GM19025 (cell line): ENCODE results near the gene DOCK4.
A peak's percentile ranks its signal among the peaks of the same experiment; 100 is the strongest.

Source experiments
- ATAC-seq: cut with Tn5 transposase; IDR thresholded peaks from one replicate; pipeline ENCODE4 v1.9.1; 2021; ENCODE audit warnings: mild to moderate bottlenecking, low read depth, moderate library complexity; ENCODE audit not compliant: unreplicated experiment

The DOCK4 gene

DNA sequence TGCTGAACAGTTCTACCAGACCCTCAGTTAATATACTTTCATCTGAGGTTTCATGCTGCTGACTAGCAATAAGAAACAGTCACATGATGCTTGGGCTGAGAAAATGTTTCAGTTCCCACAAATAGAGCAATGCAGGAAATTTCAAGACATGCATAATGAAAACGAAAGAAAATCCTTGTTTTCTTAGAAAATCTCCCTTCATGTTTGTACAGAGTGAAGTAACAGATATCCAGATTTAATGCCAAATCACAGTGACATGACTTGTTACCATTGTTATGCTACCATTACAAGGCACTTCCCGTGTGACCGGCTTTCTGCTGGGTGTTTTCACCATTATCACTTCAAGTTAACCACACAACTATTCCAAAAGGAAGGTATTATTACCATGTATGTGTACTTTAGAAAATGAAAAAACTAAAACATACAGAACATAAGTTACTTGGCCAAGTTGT lies 121.7 kb downstream of the DOCK4 start:
- ATAC-seq = peak; percentile 63

GRCh38 chr7:112083776-112084355 lies 122.3 kb downstream of the DOCK4 start:
- no peak for ATAC-seq

GRCh38 chr7:112082306-112082705 lies 123.9 kb downstream of the DOCK4 start:
- no peak for ATAC-seq

- ATAC-seq = no peak
These were observed 124.4 kb downstream of the DOCK4 start for GRCh38 chr7:112081778-112082177.

- no peak for ATAC-seq
These were observed 125.2 kb downstream of the DOCK4 start for GRCh38 chr7:112080978-112081377.

- peak; percentile 73 for ATAC-seq
These were observed 125.8 kb downstream of the DOCK4 start for GRCh38 chr7:112080441-112080840.

DNA sequence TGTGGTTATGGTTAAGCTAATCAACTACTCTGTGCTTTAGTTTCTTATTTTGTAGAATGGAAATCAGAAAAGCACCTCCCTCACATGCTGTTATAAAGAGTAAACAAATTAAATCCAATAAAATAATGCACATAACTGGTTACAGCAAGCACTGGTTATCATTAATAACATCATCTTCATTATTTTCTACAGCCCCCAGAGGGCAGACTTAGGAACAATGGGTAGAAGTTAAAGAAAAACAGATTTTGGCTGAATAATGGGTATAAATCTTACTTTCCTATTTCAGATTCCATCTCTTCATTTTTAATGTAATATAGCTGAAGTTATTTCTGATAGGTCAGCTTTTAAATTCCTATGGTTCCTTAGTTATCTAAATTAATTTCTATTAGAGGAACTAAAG lies 126.5 kb downstream of the DOCK4 start:
- no peak for ATAC-seq

- no peak for ATAC-seq
These were observed 127.1 kb downstream of the DOCK4 start for GRCh38 chr7:112079122-112079521.

- no peak for ATAC-seq
These were observed 129.9 kb downstream of the DOCK4 start for GRCh38 chr7:112076324-112076723.

DNA sequence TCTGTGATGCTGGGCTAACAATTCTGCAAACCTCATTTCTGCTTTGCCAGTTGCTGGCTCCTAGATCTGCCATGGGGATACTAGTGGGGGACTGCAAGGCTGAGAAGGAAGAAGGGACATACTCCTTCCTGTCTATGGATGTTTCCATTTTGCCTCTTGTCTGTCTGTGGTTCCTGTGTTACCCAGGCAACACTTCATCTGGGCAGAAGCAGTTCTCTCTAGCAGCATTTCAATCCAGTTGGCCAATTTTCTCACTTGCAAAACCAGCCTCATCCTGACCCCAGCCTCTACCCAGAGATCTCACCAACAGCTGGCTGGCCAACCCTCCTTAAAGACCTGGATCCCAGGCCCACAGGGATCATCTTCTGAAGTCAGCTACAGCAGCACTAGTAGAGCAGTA lies 131.7 kb downstream of the DOCK4 start:
- no peak for ATAC-seq

DNA sequence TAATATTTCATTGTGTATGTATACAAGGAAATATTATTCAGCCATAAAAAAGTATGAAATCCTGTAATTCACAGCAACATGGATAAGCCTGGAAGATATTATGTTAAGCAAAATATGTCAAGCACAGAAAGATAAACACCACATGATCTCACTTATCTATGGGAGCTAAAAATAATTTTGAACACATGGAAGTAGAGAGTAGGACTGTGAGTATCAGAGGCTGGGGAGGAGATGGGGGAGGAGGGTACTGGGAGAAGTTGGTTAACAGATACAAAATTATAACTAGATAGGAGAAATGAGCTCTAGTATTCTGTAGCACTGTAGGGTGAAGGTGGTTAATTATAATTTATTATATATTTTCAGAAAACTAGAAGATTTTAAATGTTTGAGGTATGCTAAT lies 132.7 kb downstream of the DOCK4 start:
- ATAC-seq = no peak

- no peak for ATAC-seq
These were observed 133.5 kb downstream of the DOCK4 start for GRCh38 chr7:112072541-112073245.

GRCh38 chr7:112071856-112072255 lies 134.3 kb downstream of the DOCK4 start:
- ATAC-seq = no peak

GRCh38 chr7:112070674-112071256 lies 135.4 kb downstream of the DOCK4 start:
- ATAC-seq = no peak

DNA sequence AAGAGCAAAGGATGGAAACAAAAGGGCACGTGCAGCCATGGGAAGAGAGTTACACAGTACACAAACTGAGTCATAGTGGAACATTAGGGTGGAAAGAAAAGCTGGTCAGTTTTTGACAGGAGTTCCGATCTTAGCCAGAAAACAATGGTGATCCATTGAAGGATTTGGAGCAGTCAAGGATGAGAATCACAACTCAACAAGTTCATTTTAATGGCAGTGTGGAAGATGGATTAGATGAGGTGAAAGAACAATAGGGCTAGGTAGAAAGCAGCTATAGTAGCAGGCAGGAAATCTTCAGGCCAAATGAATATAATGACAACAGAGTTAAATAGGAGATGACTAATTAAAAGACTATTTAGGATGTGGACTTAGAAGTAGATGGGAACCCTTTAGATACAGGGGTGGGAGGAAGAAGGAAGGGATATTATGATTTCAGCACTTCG lies 136.3 kb downstream of the DOCK4 start:
- ATAC-seq = no peak

DNA sequence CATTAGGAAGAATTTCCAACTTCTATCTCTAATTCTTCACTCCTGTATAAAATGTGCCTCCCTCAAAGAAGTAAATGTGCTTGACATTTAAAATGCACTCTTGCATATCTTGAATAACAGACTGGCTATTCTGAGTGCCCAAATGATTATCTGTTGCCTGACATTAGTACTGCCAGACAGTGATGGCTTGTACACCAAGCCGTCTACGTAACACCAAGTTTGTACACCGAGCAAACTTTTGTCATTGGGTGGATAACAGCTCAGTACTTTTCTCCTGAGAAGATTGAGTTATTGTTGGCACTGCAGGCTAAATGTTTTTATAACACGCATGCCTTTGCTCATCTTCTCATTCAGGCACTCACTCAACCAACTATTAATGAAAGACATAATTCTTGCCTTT lies 137.2 kb downstream of the DOCK4 start:
- no peak for ATAC-seq

GRCh38 chr7:112067632-112068540 lies 138.3 kb downstream of the DOCK4 start:
- ATAC-seq = no peak

GRCh38 chr7:112067200-112067599 lies 139.0 kb downstream of the DOCK4 start:
- no peak for ATAC-seq

DNA sequence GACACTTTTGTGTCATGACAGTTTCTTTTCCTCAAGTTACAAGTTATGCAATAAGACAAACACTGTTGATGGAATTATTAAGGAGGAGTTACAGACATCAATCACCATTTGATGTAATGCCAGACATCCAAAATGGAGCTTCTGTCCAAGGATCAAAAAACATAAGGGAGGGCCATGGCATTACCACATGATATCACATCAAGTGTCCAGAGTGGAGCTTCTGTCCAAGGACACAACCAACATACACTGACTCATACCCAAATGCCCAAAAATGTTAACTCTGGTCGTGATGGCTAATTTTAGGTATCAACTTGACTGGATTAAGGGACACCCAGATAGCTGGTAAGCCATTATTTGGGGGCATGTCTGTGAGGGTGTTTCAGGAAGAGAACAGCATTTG lies 140.4 kb downstream of the DOCK4 start:
- no peak for ATAC-seq

- no peak for ATAC-seq
These were observed 141.4 kb downstream of the DOCK4 start for GRCh38 chr7:112064627-112065385.
